Activated CD4-positive, alpha-beta T cell treated with anti-CD3 and anti-CD28 coated beads for 36 hours (primary cell): ENCODE data around the gene PRSS36. TPM values are rescaled to one million over a fixed set of nuclear protein-coding genes. Genes with fewer than 3 reads are reported as not detected.

Source experiments
- ATAC-seq: fragments of 200-7000 bp; cut with Tn5 transposase; one replicate; pipeline ENCODE4 v1.10.0; 2021; ENCODE audit warnings: mild to moderate bottlenecking, moderate library complexity
- CTCF ChIA-PET: fragments of 350-600 bp; sonication (Branson Sonifier 250); formaldehyde crosslinking; loops from one replicate; lab custom pipeline; 2021; ENCODE audit warnings: antibody characterized with exemption; lab: Charles Lee
- POLR2A ChIA-PET: fragments of 350-600 bp; sonication (Branson Sonifier 250); formaldehyde crosslinking; loops from one replicate; lab custom pipeline; 2021; ENCODE audit warnings: antibody characterized with exemption, inconsistent platforms; lab: Charles Lee
- DNase-seq: peaks from one replicate; pipeline ENCODE4 v3.0.0-alpha.2; 2020
- H3K27ac Mint-ChIP-seq: one replicate; pipeline ENCODE4 v1.8.0; 2021; ENCODE audit warnings: mixed read lengths
- H3K27me3 Mint-ChIP-seq: one replicate; pipeline ENCODE4 v1.8.0; 2021; ENCODE audit warnings: mixed read lengths
- H3K36me3 Mint-ChIP-seq: one replicate; pipeline ENCODE4 v1.8.0; 2021; ENCODE audit warnings: low read depth, mixed read lengths
- H3K4me1 Mint-ChIP-seq: one replicate; pipeline ENCODE4 v1.8.0; 2021; ENCODE audit warnings: mixed read lengths
- H3K4me3 Mint-ChIP-seq: one replicate; pipeline ENCODE4 v1.8.0; 2021; ENCODE audit warnings: mild to moderate bottlenecking, moderate library complexity, mixed read lengths
- H3K9me3 Mint-ChIP-seq: one replicate; pipeline ENCODE4 v1.8.0; 2021; ENCODE audit warnings: low read depth, mixed read lengths
- intact Hi-C, 2 experiments: fragments of 100-400 bp; cut with DNase I in 1 of 2; cut with micrococcal nuclease in 1 of 2; formaldehyde crosslinking; loops; one replicate each; pipeline versions ENCODE4 v1.14.2 to v1.15.1; 2022 to 2024; cut with DNase I, micrococcal nuclease
- total RNA-seq, 2 experiments: library from RNA; stranded (reverse); gene quantifications; one replicate each; pipeline ENCODE4 v1.2.3, GENCODE V29; 2021

Gene PRSS36
- total RNA-seq, 2 experiments from 2014 or later = 0.26 to 0.43 TPM

- Mint-ChIP-seq H3K27me3 (no peaks in the 10 kb centered on the region), H3K27ac (no peak overlapping the region), H3K36me3 (peaks cover 30% of the 10 kb centered on the region), H3K4me1 (no peaks in the 10 kb centered on the region), H3K4me3 (no peak overlapping the region), H3K9me3 (no peaks in the 10 kb centered on the region)
- DNase-seq = no peak
- ChIA-PET POLR2A (interaction anchor here (0.6 to 0.7 kb wide), 2 partner anchors 56 to 254 kb away, joined by 3 read pairs; no protein-coding TSS in a partner anchor), CTCF (interaction anchor here (1.5 kb wide), 1 partner anchor 15 kb away, joined by 7 read pairs; no protein-coding TSS in a partner anchor)
- intact Hi-C loops = no loop called here
- ATAC-seq = no peak
These were observed 22.7 kb downstream of the PRSS36 start for GRCh38 chr16:31127182-31127581.

- intact Hi-C loops = no loop called here
- ChIA-PET CTCF (no interaction called here), POLR2A (interaction anchor here (1.1 kb wide), 1 partner anchor 144 kb away, joined by 3 read pairs; no protein-coding TSS in a partner anchor)
- H3K4me3 Mint-ChIP-seq = no peak overlapping the region
- ATAC-seq = no peak
- H3K27me3 Mint-ChIP-seq = no peaks in the 10 kb centered on the region
- no peaks in the 10 kb centered on the region for H3K9me3 Mint-ChIP-seq
- peak overlapping the region; percentile 10 for H3K27ac Mint-ChIP-seq
- no peaks in the 10 kb centered on the region for H3K4me1 Mint-ChIP-seq
- no peak for DNase-seq
- H3K36me3 Mint-ChIP-seq = peaks cover 34% of the 10 kb centered on the region
These were observed 24.0 kb downstream of the PRSS36 start for GRCh38 chr16:31125844-31126243.

- H3K27me3 Mint-ChIP-seq = no peaks in the 10 kb centered on the region
- H3K4me1 Mint-ChIP-seq = peaks cover 11% of the 10 kb centered on the region
- CTCF ChIA-PET = interaction anchor here (0.8 to 2.7 kb wide), 2 partner anchors 22 to 23 kb away, joined by 3 to 14 read pairs; no protein-coding TSS in a partner anchor
- H3K27ac Mint-ChIP-seq = no peak overlapping the region
- no peak overlapping the region for H3K4me3 Mint-ChIP-seq
- H3K9me3 Mint-ChIP-seq = no peaks in the 10 kb centered on the region
- intact Hi-C loops = no loop called here
- no peak for ATAC-seq
- peaks cover 42% of the 10 kb centered on the region for H3K36me3 Mint-ChIP-seq
- POLR2A ChIA-PET = interaction anchor here (1.6 kb wide), 1 partner anchor 22 kb away, joined by 4 read pairs; no protein-coding TSS in a partner anchor
- DNase-seq = no peak
These were observed 29.7 kb downstream of the PRSS36 start for GRCh38 chr16:31120129-31120528.

- Mint-ChIP-seq H3K27me3 (no peaks in the 10 kb centered on the region), H3K4me3 (peak overlapping the region; percentile 88), H3K9me3 (no peaks in the 10 kb centered on the region), H3K27ac (peak overlapping the region; percentile 83), H3K36me3 (peaks cover 33% of the 10 kb centered on the region), H3K4me1 (peaks cover 14% of the 10 kb centered on the region)
- ATAC-seq (no peak), DNase-seq (no peak)
- POLR2A ChIA-PET = interaction anchor here (1.0 to 1.8 kb wide), 9 partner anchors 11 to 756 kb away, joined by 3 to 26 read pairs (median 5); partner anchors contain the start of genes BCKDK, FUS, VKORC1 and ZNF267
- intact Hi-C loops = no loop called here
- CTCF ChIA-PET = interaction anchor here (0.6 to 3.3 kb wide), 4 partner anchors 23 to 52 kb away, joined by 3 to 28 read pairs (median 7); partner anchors contain the start of genes ZNF646 and ZNF668
These were observed 31.4 kb downstream of the PRSS36 start for GRCh38 chr16:31118223-31119155.

GRCh38 chr16:31117384-31118222 is 32.3 kb downstream of the PRSS36 start, which contains the start of gene KAT8:
Gene KAT8, plus strand, starts transcription at chr16:31117664. Its CDS starts 18 bp downstream, at chr16:31117682.
- H3K27me3 Mint-ChIP-seq = no peaks in the 10 kb centered on the region
- intact Hi-C loops = loop anchor here (1.0 to 2.0 kb wide), 11 partner anchors 23 to 583 kb away; partner anchors contain the start of genes VKORC1 (in 2 of the 2), ZNF646 (in 2 of the 2), ZNF668 (in 2 of the 2) and ARMC5 (in 1 of the 2)
- peaks cover 14% of the 10 kb centered on the region for H3K4me1 Mint-ChIP-seq
- peak within 1 kb of the TSS; percentile 83 for H3K27ac Mint-ChIP-seq
- H3K4me3 Mint-ChIP-seq = peak within 1 kb of the TSS; percentile 88
- POLR2A ChIA-PET = interaction anchor here (0.6 to 1.8 kb wide), 12 partner anchors 10 to 757 kb away, joined by 3 to 26 read pairs (median 4); partner anchors contain the start of genes BCKDK, FUS, VKORC1 and ZNF267
- CTCF ChIA-PET = interaction anchor here (0.6 to 3.3 kb wide), 7 partner anchors 22 to 148 kb away, joined by 3 to 28 read pairs (median 4); partner anchors contain the start of genes ZNF646 and ZNF668
- peak; percentile 93 for ATAC-seq
- DNase-seq = peak; percentile 99
- no peaks in the 10 kb centered on the region for H3K9me3 Mint-ChIP-seq
- peaks cover 33% of the 10 kb centered on the region for H3K36me3 Mint-ChIP-seq

- Mint-ChIP-seq H3K4me1 (peaks cover 20% of the 10 kb centered on the region), H3K4me3 (no peak overlapping the region), H3K27ac (no peak overlapping the region), H3K36me3 (peaks cover 34% of the 10 kb centered on the region), H3K27me3 (no peaks in the 10 kb centered on the region), H3K9me3 (no peaks in the 10 kb centered on the region)
- ChIA-PET CTCF (interaction anchor here (0.6 to 0.9 kb wide), 2 partner anchors 27 to 32 kb away, joined by 3 to 5 read pairs; no protein-coding TSS in a partner anchor), POLR2A (interaction anchor here (0.7 kb wide), 1 partner anchor 17 kb away, joined by 5 read pairs; no protein-coding TSS in a partner anchor)
- ATAC-seq = no peak
- intact Hi-C loops = no loop called here
- DNase-seq = no peak
These were observed 35.4 kb downstream of the PRSS36 start for GRCh38 chr16:31114468-31114867.

GRCh38 chr16:31113121-31114120 is 36.4 kb downstream of the PRSS36 start:
- ChIA-PET CTCF (no interaction called here), POLR2A (interaction anchor here (0.5 kb wide), 1 partner anchor 13 kb away, joined by 3 read pairs; no protein-coding TSS in a partner anchor)
- ATAC-seq (no peak), DNase-seq (no peak)
- H3K36me3 Mint-ChIP-seq = peaks cover 29% of the 10 kb centered on the region
- peak overlapping the region; percentile 59 for H3K27ac Mint-ChIP-seq
- peaks cover 16% of the 10 kb centered on the region for H3K4me1 Mint-ChIP-seq
- H3K9me3 Mint-ChIP-seq = no peaks in the 10 kb centered on the region
- no peak overlapping the region for H3K4me3 Mint-ChIP-seq
- no peaks in the 10 kb centered on the region for H3K27me3 Mint-ChIP-seq
- intact Hi-C loops = no loop called here

GRCh38 chr16:31112711-31113110 is 37.2 kb downstream of the PRSS36 start:
- no peaks in the 10 kb centered on the region for H3K27me3 Mint-ChIP-seq
- H3K27ac Mint-ChIP-seq = no peak overlapping the region
- H3K36me3 Mint-ChIP-seq = peaks cover 28% of the 10 kb centered on the region
- ChIA-PET POLR2A (no interaction called here), CTCF (no interaction called here)
- intact Hi-C loops = no loop called here
- peaks cover 15% of the 10 kb centered on the region for H3K4me1 Mint-ChIP-seq
- ATAC-seq (no peak), DNase-seq (no peak)
- no peaks in the 10 kb centered on the region for H3K9me3 Mint-ChIP-seq
- no peak overlapping the region for H3K4me3 Mint-ChIP-seq

GRCh38 chr16:31111881-31112466 is 37.9 kb downstream of the PRSS36 start:
- Mint-ChIP-seq H3K4me3 (no peak overlapping the region), H3K27me3 (no peaks in the 10 kb centered on the region), H3K4me1 (peaks cover 21% of the 10 kb centered on the region), H3K9me3 (no peaks in the 10 kb centered on the region), H3K36me3 (peaks cover 28% of the 10 kb centered on the region), H3K27ac (no peak overlapping the region)
- ChIA-PET POLR2A (no interaction called here), CTCF (interaction anchor here (0.5 to 0.6 kb wide), 2 partner anchors 32 to 137 kb away, joined by 3 read pairs; no protein-coding TSS in a partner anchor)
- intact Hi-C loops = no loop called here
- ATAC-seq (no peak), DNase-seq (no peak)
